Gastroesophageal sphincter (tissue), 3 donors: ENCODE results near the gene KPNA3.

Source experiments
- EP300 ChIP-seq: sonication (generic); formaldehyde crosslinking; IDR thresholded peaks from one replicate; pipeline ENCODE4 v1.6.1; 2017; ENCODE audit warnings: antibody characterized with exemption, mild to moderate bottlenecking
- TF ChIP-seq, protein P1 (sequence below), 4 experiments: fragments of 200-600 bp in 2 of 4; fragments of 450-650 bp in 2 of 4; sonication (generic) in 1 of 4; IDR thresholded peaks; one replicate each; pipeline ENCODE4 v1.5.1; 2017 to 2019; ENCODE audit warnings: antibody characterized with exemption in 4 of 4, mild to moderate bottlenecking in 2 of 4, moderate library complexity in 2 of 4

DNA sequence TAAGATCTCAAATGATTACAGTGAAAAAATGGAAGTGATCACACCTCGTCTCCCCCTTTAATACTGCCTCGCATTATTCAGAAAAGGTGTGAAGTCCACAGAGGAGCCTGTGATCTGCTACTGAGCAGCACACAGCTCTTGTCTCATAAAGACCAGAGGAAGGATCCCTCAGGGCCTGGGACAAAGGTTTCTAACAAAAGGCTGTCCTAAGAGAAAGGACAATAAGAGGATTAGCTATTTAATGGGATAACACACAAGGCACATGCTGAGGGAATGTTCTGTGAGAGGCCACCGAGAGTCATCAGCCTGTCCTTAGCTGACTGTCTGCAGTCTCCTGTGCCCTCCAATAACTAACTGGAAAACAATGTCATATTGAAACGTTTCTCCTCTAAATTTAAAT is 127.9 kb downstream of the KPNA3 start:
- TF ChIP-seq, protein P1, sequence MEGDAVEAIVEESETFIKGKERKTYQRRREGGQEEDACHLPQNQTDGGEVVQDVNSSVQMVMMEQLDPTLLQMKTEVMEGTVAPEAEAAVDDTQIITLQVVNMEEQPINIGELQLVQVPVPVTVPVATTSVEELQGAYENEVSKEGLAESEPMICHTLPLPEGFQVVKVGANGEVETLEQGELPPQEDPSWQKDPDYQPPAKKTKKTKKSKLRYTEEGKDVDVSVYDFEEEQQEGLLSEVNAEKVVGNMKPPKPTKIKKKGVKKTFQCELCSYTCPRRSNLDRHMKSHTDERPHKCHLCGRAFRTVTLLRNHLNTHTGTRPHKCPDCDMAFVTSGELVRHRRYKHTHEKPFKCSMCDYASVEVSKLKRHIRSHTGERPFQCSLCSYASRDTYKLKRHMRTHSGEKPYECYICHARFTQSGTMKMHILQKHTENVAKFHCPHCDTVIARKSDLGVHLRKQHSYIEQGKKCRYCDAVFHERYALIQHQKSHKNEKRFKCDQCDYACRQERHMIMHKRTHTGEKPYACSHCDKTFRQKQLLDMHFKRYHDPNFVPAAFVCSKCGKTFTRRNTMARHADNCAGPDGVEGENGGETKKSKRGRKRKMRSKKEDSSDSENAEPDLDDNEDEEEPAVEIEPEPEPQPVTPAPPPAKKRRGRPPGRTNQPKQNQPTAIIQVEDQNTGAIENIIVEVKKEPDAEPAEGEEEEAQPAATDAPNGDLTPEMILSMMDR (IDR thresholded peaks at IDR 0.05), result no peak
- TF ChIP-seq EP300, result no peak
